ENCODE results near the gene STXBP4.

The STXBP4 gene

DNA sequence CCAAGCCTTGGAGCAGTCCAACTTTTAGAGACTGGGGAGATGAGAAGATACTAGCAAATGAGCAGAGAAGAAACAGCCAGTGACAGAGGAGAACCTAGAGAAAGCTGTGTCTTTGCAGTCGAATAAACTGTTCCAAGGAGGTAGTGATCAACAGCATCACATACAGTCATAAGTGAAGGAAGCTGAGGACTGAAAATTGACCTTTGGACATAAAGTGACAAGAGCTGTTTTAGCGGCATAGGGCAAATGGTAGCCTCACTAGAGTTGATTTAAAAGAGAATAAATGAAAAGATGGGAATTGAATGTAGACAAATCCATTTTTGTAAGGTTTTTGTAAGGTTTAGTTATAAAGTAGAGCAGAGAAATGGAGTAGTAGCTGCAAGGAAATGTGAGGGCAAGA is 165.0 kb downstream of the STXBP4 start:
- DNase-seq = no peak

DNA sequence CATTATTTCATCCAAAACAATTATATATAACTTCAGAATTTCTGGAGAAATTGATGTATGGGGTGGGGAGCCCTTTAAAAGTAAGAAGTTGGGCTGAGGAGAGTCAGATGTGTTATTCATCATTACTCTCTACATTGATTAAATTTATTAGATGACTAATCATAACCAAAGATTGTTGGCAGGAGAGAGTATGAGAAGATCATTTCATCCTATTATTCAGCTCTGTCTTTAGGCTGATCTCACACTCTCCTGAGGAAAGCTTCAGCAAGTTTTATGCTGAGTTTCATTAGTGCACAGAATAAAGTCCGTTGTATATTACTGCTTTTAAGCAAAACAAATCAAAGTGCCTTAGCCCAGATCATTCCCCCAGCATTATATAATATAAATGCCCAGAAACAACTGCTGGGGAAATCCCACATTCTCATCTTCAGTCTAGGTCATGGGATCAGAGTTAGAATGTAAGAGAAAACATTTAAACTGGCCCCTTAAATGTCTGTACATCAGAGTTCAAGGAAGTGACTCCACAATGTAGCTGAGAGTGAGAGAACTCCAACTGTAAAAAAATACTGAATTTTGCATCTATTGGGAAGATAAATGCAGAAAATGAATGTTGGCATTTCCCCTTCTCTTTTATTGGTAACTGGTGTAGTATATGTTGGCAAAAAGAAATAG is 166.1 kb downstream of the STXBP4 start:
- no peak for DNase-seq

DNA sequence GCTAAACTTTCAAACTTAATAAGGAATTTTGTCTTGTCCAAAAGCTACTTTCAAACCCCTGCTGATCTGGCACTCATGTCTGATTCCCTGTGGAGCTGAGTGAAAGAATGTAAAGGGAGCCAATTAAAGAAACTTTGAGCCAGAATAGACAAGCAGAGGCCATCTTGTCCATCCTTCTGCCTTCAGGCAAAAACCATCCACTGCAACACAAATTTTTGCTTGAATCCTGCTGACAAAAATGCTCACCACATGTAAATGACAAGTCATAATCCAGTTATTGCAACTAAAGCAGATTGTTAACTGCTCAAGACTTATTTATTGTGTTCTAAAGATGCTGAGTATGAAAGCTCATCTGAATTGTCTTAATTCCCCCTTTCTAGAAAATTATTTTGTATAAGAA is 172.2 kb downstream of the STXBP4 start:
- no peak for DNase-seq

DNA sequence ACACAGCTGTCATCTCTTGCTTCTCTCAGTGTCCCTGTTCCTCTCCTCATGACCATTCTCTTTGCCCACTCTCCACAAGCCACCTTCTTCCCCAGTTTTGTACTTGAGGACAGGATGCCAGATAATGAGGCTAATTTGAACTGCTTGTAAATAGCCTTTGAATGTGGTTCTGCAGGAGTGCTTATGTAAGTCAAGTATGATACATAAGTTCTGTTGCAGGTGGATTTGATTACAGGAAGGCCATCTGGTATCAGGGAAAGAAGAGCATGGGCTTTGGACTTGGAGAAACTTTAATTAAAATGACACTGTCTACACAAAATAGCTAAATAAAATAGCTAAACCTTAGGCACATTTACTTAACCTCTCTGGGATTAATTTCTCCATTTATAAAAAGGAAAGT is 176.0 kb downstream of the STXBP4 start:
- DNase-seq = no peak

DNA sequence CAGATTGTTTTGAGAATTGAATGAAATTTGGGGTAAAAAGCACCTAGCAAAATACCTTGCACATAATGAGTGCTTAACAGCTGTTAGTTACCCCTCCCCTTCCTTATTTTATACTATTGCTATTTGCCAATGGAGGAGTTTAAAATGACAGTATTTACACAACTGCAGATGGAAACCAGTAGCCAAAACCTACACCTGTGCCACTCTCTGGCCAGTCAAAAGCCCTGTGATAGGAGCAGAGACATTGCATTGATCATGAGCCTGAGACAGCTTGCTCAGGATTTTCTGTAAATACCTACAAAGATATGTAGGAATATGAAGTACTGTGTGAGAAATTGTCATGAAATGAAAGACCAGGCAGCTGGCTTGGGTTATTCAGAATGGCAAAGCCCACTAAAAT is 180.9 kb downstream of the STXBP4 start:
- DNase-seq = no peak

DNA sequence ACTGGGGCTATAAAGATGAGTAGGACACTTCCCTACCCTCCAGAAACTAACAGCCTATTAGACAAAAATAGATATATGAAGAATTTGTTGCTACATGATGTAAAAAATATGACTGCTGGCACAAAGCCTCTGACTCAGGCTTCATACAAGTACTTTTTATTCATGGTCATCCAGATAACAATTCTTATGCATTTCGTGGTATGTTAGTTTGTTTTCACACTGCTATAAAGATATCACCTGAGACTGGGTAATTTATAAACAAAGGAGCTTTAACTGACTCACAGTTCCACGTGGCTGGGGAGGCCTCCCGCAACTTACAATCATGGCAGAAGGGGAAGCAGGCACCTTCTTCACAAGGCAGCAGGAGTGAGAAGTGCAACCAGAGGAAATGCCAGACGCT is 183.7 kb downstream of the STXBP4 start:
- no peak for DNase-seq

DNA sequence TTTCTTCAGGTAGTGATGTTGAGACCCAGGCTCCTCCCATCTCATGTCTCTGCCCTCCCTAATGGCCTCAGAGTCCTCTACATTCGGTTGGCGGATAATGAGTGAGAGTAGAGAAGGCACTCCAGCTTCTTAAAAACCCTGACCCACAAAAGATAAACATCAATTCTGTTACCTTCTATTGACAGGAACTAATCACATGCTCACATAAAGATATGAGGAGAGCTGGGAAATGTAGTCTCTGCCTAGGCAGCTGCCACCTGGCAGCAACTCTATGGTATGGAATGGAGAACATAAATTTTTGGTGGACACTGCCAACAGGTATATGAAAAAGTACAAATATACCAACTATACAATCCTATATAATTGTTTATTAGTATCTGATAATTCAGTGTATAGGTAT is 185.5 kb downstream of the STXBP4 start:
- no peak for DNase-seq

DNA sequence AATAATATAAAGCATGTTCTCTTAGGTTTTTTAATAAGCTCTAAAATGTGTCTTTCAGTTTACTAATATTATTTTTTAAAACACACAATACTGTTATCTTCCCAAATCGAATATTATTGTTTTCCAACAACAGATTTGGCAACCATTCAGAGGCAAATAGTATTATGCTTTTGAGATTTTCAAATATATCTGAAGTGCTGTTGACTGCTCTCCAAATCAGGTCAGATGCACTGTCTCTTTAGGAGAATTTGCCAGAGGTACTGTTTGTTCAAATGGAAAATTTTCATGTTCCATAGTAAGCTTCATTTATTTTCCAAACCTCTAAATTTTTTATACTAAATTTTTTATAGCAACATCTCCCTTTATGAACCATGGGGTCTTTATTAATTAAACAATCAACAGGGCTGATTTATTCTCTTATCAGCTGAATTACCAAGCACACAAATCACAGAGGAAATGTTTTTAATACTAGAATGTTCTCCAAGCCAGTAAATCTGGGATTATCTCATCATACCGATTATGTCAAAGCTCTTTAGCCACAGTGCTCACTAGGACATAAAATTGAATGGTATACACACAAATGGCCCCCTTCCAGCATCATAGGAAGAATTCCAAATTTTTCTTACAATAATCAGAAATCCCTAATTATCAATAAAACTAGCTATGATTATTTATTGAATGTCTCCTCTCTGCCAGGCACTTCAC is 187.4 kb downstream of the STXBP4 start:
- DNase-seq = no peak

DNA sequence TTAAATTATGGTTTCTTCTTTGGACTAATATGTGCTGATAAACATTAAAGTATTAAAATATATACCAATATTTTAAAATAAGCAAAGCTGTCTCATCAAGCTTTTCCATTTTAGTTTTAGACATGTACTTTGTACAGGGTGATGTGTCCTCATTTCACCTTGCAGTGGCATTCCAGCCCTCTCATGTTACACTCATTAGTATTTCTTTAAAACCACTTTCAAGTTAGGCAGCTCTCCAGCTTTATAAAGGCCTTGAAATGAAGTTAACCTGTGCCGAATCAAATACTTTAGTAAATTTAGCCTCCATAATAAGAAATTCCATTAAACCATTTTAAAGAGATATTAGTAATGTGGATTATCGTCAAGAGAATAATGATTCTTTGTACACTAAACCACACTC is 188.6 kb downstream of the STXBP4 start:
- no peak for DNase-seq

DNA sequence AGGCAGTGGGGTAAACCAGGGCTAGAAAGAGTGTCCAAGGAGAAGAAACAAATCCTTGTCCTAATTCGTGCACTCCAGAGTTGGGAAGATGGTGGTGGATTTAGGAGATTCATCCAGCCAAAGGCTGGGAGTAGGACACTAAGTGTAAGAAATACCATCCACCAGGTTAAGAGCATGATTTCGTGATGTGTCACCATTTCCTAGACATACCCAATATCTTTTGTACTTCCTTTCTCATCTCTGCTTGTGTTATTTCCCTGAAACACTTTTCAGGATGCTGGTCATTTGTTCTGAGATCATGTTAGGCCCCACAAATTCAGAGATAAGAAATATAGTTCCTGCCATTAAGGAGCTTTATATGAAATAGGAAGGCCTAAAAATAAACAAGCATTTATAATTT is 189.9 kb downstream of the STXBP4 start:
- no peak for DNase-seq

DNA sequence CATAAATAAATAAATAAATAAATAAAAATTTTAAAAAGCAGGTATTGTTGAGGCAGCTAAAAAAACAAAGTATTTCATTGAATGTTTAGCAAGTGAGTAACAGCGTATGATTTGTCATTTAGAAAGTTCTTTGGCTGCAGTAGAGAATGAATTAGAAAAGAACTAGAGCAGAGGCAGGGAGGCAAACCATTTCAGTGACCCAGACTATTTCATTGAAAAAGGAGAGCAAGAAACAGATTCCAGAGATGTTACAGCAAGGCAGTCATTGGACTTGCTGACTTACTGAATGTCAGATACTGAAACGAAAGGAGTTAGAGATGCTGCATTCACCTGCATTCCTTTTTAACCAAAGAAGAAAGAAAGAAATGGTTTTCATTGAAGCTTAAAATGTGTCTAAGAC is 190.7 kb downstream of the STXBP4 start:
- DNase-seq = no peak

DNA sequence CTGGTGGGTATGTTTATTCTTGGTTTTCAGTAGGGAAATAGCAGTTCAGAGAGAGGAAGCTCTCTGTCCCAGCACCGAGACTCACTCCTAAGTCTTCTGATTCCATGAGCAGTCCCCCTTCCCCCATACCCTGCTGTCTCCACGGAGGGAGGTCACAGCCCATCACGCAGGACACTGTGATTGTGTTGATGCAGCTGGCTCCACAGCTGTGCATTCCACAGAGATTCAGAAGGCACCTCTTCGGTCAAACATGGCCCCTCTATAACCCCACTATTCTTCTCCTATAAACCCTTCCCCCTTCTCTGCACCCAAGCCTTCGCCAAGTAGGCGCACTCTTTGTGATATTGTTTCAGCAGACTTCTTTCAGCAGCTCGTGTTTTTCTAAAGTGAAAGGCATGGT is 191.9 kb downstream of the STXBP4 start:
- DNase-seq = no peak

DNA sequence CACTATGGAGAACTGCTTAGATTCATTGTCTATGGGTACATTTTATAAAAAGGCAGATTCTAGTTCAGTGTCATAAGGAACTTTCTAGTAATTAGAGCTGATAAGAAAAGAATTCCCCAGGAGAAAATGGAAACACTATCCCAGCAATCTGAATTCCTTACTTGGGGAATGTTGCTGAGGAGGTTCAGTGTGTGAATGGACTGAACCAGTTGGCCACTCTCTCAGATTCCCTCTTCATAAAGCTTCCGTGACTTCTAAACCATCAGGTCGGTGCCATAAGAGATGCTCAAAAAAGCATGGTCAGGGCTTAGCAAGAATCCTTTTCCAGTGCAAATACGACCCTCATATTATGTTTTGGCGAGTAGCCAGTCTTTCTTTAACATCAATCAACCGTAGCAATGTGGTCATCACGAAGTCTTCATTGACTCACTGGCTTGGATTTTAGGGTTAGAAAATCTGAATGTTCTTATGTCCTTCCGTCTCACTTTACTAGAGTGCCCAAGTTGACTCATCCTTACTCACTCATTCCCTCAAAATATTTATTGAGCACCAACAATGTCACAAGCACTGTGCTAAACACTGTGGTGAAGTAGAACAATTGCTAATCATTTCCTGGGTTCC is 193.5 kb downstream of the STXBP4 start:
- DNase-seq = no peak

DNA sequence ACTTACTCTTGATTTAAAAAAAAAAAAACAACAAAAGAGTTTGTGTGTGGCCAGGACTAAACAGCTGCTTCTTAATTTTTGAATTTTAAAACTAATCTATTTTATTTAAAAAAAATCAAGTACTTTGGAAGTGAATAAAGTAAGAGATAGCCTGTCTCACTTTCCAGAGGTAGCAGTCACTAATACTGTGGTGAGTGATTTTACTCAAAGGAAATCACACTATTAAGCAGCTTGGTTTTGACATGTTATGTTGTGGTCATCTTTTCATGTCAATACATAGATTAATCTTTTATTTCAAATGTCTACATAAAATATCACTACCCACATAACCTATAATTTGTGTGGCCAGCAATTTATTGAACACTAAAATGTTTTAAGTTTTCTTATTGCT is 194.0 kb downstream of the STXBP4 start:
- no peak for DNase-seq

DNA sequence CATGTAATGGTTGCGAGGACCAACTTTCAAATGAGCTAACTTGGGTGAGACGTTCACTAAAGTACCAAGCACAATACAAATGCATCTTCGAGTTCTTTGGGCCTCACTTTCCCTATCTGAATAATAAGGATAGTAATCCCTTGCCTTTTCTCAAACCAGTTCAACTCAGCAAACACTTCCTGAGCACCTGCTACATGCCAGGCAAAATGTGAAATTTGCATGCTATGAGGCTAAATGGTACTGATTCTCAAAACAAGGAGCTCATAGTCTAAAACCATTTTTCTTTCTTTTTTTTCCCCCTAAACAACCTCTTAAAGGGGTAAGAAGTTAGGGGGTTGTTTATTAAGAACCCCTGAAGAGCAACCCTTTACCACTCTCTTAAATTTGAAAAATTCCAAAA is 194.8 kb downstream of the STXBP4 start:
- no peak for DNase-seq

DNA sequence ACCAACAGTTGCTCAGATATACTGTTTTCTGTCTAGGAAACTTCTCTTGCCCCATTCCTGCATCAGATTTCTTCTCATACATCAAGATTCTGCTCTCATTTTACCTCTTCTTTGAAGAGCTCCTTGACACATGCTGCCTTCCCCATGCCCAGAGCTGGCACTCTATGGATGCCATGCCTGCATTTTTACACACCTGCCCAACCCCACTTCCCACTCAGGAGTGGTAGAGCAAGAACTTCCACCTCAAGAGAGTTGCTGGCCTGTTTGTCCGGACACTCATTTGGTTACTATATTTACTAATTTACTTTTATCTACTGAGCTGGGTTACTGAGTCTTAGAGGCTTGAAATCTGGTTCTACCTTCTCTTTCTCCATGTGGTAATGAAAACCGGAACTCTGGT is 197.9 kb downstream of the STXBP4 start:
- DNase-seq = no peak

DNA sequence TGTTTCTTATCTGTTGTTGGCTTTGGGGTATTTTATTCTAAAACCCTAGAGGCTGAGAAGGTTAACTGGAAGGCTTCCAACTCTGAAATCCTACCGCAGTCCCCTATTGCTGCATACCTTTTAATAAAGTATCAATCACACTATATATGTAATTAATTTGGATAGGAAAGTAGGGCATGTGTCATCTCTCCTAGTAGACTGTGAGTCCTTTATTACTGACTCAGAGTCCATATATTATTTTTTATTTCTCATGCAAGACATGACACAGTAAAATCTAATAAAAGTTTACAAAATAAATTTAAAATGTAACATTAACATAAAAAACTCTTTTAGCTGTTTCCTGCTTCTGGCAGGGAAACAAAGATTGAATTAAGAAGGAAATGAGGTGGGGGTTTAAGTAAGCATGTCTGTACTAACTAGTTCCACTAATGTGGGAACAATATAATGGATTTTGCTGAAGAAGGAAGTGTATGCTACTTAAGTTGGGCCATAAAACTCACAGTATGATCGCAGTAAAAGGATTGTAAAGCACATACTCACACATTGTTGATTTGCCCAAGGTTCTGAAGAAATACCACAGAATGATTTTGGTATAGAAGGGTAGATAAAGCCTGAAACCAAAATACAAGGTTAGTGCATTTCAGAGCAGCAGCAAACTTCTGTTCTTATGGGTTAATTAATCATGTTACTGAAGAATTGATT is 198.6 kb downstream of the STXBP4 start:
- DNase-seq = no peak

DNA sequence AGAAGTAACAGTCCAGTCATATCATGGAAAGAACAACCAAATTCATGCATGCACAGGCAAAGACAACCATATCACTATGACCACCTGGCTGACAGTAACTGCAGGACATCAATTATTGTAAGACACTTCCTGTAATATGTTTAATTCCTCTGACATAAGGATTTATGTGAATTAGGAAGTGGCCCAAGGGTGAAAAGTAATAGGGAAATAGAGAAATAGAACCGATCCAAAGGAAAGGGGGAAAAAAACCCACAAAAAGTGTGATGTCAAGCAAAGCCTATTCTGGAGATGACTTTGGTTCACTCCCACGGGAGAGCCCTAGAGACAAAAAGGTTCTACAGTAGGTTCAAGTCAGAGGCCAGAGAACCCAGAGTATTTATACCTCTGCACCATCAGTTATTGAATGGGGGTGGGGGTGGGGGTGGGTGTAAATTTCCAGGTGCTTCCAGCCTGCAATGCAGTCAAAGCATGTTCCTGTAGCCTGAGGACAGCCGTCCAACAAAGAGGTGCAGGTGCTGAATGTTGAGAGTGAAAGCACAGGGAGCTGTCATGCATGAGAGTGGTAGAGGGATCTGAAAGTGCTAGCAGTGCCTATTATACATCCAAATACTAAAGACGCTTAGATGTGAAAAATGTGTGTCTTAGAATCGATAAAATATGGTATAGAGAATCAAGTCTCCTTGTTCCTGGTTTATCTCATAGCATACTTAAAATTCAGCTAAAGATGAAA is 200.6 kb downstream of the STXBP4 start:
- no peak for DNase-seq

DNA sequence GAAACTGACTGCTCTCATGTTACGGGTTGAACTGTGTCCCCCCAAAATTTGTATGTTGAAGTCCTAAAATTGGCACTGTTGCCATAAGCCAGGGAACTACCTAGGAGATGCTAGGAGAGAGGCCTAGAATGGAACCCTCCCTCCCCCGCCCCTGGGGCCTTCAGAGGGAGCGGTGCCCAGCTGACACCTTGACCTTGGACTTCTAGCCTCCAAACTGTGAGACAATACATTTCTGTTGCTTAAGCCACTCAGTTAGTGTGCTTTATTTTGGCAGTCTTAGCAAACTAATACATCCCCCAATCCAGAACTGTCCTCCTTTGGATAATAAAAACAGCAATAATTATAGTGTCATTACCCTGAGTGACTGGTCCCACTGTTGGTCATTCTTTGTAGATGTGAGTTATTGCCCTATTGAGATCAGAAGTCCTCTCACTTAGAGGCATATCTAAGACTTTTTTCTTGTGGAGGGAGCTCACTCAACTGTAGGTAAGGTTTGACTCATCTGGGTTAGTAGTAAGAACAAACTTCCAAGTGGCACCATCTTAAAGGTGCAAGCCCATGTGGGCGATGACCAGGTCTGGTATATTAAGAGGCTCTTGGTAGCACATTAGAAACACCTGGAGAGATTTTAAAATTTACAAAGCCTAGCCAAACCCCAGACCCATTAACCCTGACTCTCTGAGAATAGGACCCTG is 203.2 kb downstream of the STXBP4 start:
- no peak for DNase-seq

DNA sequence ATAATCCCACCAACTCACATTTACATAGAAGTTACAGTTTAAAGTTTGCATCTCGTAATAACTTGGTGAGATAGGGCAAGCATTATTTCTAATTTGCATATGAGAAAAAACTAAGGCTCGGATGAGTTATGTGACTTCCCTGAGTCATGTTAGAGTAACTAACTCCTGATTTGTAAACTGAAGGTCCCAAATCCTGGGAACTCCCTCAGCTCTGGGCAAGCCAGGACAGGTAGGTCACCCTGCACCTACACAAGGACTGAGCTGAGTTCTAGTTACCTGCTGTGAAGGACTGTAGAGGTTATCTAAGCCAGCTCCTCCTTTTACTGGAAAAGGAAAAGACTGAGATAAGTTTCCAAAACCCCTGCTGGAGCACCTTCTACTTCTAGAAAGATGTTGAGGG is 204.0 kb downstream of the STXBP4 start:
- no peak for DNase-seq

DNA sequence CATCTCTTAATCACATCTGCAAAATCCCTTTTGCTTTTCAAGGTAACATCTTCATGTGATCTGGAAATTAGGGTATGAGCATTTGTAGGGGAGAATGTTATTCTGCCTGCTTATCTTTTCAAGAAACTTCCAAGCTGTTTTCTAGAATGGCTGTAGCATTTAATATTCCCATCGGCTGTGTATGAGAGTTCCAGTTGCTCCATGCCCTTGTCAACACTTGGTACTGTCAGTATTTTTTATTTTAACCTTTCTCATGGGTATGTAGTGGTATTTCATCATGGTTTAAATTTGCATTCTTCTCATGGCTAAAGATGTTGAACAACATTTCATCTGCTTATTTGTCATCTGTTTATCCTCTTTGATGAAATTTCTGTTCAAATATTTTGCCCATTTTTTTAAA is 205.6 kb downstream of the STXBP4 start:
- no peak for DNase-seq

DNA sequence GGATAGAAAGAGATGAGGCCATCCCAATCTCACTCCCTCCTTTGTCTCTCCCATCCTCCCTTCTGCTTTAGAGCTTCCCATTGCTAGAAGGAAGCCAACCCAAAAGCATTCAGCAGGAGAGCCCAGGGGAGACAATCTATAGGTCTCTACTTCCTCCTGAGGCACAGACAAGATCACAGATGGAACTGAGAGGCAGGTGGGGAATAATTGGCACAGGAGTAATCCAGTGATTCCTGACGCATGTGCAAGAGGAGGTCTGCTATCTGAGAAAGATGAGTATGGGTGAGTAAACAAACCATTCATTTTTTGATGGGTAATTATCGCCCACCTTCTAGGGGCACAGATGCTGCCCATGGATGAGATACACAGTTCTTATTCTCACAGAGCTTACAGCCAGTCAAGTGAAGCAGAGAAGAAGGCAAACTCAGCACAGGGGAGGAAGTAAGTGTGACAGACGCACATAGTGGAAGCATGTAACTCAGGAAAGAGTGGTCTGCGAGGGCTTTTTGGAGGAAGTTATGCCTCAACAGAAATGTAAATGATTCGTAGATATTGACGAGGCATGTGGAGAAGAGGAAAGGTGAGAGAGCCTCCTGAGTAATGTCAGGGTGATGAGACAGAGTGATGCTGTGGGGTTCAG is 207.3 kb downstream of the STXBP4 start:
- DNase-seq = no peak

All from CD4-positive, alpha-beta T cell treated with Interleukin-12 subunit alpha and Interleukin-12 subunit beta, for 1 hour (primary cell).